AG10803 (cell line): Measurements from ENCODE around the gene CBFA2T3.

Experiments
- DNase-seq: peaks from one replicate; pipeline ENCODE4 v3.0.0; 2010; ENCODE audit warnings: low read depth
- H3K4me3 ChIP-seq: 2 replicates; pipeline ENCODE4 v1.5.1; 2011; ENCODE audit warnings: mild to moderate bottlenecking, low read length, control low read depth
- TF ChIP-seq, protein P1 (sequence below): conservative IDR thresholded peaks from 2 replicates; pipeline ENCODE4 v1.5.1; 2011; ENCODE audit warnings: mild to moderate bottlenecking, low read length, control low read depth, inconsistent platforms

The CBFA2T3 gene

GRCh38 chr16:88865742-88866141 is 111.3 kb downstream of the CBFA2T3 start:
- TF ChIP-seq, protein P1, sequence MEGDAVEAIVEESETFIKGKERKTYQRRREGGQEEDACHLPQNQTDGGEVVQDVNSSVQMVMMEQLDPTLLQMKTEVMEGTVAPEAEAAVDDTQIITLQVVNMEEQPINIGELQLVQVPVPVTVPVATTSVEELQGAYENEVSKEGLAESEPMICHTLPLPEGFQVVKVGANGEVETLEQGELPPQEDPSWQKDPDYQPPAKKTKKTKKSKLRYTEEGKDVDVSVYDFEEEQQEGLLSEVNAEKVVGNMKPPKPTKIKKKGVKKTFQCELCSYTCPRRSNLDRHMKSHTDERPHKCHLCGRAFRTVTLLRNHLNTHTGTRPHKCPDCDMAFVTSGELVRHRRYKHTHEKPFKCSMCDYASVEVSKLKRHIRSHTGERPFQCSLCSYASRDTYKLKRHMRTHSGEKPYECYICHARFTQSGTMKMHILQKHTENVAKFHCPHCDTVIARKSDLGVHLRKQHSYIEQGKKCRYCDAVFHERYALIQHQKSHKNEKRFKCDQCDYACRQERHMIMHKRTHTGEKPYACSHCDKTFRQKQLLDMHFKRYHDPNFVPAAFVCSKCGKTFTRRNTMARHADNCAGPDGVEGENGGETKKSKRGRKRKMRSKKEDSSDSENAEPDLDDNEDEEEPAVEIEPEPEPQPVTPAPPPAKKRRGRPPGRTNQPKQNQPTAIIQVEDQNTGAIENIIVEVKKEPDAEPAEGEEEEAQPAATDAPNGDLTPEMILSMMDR: no peak
- DNase-seq: no peak
- no peak overlapping the region for H3K4me3 ChIP-seq

DNA sequence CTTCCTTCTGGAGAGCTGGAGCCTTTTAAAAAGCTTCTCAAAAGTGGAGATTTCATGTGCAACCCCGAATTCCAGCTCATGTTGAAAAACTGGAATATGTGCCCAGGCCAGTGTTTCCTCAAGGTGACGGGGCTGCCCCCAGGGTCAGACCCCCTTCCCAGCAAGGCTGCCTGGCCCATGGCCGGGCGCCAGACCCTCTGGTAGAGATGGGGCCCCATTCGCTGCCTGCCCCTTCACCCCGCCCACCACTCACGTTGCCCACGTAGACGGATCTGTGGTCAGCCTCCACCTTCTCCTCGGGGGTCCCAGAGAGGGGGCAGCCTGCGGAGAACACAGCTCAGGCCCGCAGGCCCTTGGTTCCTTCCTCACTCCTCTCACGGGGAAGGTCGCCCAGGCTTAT is 111.7 kb downstream of the CBFA2T3 start:
- DNase-seq: no peak
- TF ChIP-seq, protein P1: no peak
- H3K4me3 ChIP-seq: no peak overlapping the region

DNA sequence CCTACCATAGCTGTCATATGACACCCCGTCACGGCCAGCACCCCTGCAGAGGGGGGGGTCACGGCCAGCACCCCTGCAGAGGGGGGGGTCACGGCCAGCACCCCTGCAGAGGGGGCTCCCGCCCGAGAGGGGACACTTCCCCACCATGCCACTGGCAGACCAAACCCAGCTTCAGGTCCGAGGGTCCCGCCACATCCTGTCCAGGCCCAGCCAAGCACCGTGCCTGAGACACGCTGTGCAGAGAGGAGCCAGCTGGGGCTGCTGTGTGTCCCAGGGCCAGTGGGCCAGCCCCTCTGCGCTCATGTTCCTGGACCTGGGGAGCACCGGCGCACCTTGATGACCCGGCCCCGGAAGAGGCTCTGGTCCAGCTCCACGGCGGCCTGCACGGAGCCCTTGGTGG is 112.5 kb downstream of the CBFA2T3 start:
- TF ChIP-seq, protein P1: no peak
- DNase-seq: no peak
- H3K4me3 ChIP-seq: no peak overlapping the region

GRCh38 chr16:88864099-88864498 is 112.9 kb downstream of the CBFA2T3 start:
- DNase-seq: no peak
- H3K4me3 ChIP-seq: no peak overlapping the region

DNA sequence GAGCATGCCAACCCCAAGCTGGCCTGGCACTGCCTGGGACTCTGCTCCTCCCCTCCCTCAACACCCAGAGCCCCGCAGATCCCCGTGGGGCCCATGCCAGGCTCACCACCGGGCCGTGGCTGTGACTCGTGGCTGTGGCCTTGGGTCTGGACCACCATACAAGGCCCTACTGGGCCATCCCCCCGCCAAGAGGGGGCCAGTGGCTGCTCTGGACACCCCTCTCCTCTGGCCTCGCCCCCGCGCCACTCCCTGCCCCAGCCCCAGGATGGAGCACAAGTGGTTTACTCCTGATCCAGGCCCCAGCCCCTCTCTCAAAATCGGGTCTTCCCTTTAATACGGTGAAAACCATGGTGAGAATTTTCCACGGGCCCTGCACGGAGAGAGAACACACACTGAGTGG is 113.6 kb downstream of the CBFA2T3 start:
- no peak for DNase-seq
- TF ChIP-seq, protein P1: no peak
- no peak overlapping the region for H3K4me3 ChIP-seq

More at GRCh38 chr16:88864099-88864498, 112.9 kb downstream of the CBFA2T3 start:
- TF ChIP-seq, protein P1: no peak

DNA sequence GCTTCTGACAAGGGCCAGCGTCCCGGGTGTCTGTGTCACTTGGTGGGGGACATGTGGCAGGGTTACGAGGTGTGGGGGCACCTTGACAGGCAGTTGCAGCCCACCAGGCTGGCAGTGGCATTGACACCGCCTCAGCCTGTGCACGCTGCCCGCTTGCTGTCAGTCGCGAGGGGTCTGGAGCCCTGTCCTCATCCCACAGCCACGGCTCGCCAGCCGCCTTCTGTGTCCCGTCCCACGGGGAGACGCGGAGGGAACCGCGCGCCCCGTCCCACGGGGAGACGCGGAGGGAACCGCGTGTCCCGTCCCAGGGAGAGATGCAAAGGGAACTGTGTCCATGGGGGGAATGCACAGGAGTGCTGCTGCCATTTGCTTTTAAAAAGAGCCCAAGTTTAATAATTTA is 114.0 kb downstream of the CBFA2T3 start:
- no peak for DNase-seq
- no peak overlapping the region for H3K4me3 ChIP-seq
- TF ChIP-seq, protein P1: no peak

DNA sequence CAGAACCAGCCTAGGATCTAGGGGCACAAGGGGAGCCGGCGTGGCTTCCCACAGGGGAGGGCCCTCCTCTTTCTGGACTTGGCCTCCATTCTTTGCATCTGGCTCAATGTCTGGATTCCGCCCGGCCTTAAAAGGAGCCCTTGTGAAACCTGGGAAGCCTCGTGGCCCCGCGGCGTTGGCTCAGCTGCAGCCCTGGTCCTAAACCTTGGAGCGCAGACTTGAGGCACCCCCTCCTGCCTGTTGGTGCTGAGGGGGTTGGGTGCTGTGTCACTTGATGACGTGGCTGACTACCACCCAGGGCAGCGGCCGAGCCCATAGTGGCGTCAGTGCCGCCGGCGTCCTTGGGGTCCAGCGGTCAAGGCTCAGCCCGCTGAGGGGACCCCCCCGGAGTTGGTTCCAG is 115.6 kb downstream of the CBFA2T3 start:
- no peak for DNase-seq
- TF ChIP-seq, protein P1: no peak
- no peak overlapping the region for H3K4me3 ChIP-seq
